ENCODE data around the gene TMEM176B.

GRCh38 chr7:150806454-150806853 is 6.3 kb upstream of the TMEM176B start:
- no peak for TF ChIP-seq POLR2A (IDR thresholded peaks at IDR 0.05)
- no peak for TF ChIP-seq CTCF (IDR thresholded peaks at IDR 0.05)

Data from suprapubic skin (tissue), 3 donors.